Suprapubic skin (tissue), 3 donors: ENCODE results near the gene RBM5.

Experiments
- POLR2A ChIP-seq, 2 donors: fragments of 450-650 bp; IDR thresholded peaks; one replicate each; pipeline ENCODE4 v1.6.1; 2017; ENCODE audit warnings: antibody characterized with exemption in 2 of 2, mild to moderate bottlenecking in 2 of 2, moderate library complexity in 2 of 2
- TF ChIP-seq, protein P1 (sequence below), 2 donors: fragments of 200-600 bp in 1 of 2; fragments of 450-650 bp in 1 of 2; sonication (generic) in 1 of 2; IDR thresholded peaks; one replicate each; pipeline ENCODE4 v1.5.1; 2016 to 2019; ENCODE audit warnings: antibody characterized with exemption in 2 of 2, mild to moderate bottlenecking in 1 of 2, moderate library complexity in 1 of 2

- TF ChIP-seq, protein P1, sequence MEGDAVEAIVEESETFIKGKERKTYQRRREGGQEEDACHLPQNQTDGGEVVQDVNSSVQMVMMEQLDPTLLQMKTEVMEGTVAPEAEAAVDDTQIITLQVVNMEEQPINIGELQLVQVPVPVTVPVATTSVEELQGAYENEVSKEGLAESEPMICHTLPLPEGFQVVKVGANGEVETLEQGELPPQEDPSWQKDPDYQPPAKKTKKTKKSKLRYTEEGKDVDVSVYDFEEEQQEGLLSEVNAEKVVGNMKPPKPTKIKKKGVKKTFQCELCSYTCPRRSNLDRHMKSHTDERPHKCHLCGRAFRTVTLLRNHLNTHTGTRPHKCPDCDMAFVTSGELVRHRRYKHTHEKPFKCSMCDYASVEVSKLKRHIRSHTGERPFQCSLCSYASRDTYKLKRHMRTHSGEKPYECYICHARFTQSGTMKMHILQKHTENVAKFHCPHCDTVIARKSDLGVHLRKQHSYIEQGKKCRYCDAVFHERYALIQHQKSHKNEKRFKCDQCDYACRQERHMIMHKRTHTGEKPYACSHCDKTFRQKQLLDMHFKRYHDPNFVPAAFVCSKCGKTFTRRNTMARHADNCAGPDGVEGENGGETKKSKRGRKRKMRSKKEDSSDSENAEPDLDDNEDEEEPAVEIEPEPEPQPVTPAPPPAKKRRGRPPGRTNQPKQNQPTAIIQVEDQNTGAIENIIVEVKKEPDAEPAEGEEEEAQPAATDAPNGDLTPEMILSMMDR (IDR thresholded peaks at IDR 0.05): no peak
- no peak for TF ChIP-seq POLR2A (IDR thresholded peaks at IDR 0.05)
Observed at GRCh38 chr3:50122661-50123391, 34.1 kb downstream of the RBM5 start.
